DOHH2 (cell line): Measurements from ENCODE around the gene SIDT2.

Experiments
- H3F3A ChIP-seq: fragments of 200-600 bp; sonication (generic), shearing (Covaris generic); 2 replicates; pipeline ENCODE4 v1.6.0; 2016; ENCODE audit warnings: antibody characterized with exemption, mild to moderate bottlenecking; ENCODE audit not compliant: control insufficient read depth, insufficient read depth
- H3K27ac ChIP-seq: fragments of 200-600 bp; sonication (generic); 2 replicates; pipeline ENCODE4 v1.5.1; 2014; ENCODE audit warnings: low read depth, mild to moderate bottlenecking, low read length, moderate library complexity
- H3K27me3 ChIP-seq: fragments of 200-600 bp; sonication (generic); 2 replicates; pipeline ENCODE4 v1.6.1; 2014; ENCODE audit warnings: mild to moderate bottlenecking, low read length, mixed read lengths; ENCODE audit not compliant: control insufficient read depth
- H3K36me3 ChIP-seq: fragments of 200-600 bp; sonication (generic); 2 replicates; pipeline ENCODE4 v1.6.1; 2014; ENCODE audit warnings: mild to moderate bottlenecking, low read length, moderate library complexity, mixed read lengths; ENCODE audit not compliant: control insufficient read depth
- H3K4me1 ChIP-seq: fragments of 200-600 bp; sonication (generic); 2 replicates; pipeline ENCODE4 v1.6.1; 2014; ENCODE audit warnings: mild to moderate bottlenecking, low read length, mixed read lengths; ENCODE audit not compliant: control insufficient read depth
- H3K4me2 ChIP-seq: fragments of 200-600 bp; sonication (generic); 2 replicates; pipeline ENCODE4 v1.6.0; 2014; ENCODE audit warnings: mild to moderate bottlenecking, low read length, moderate library complexity
- H3K4me3 ChIP-seq: fragments of 200-600 bp; sonication (generic); 2 replicates; pipeline ENCODE4 v1.5.1; 2014; ENCODE audit warnings: mild to moderate bottlenecking, low read length, mixed read lengths
- H3K79me2 ChIP-seq: fragments of 200-600 bp; sonication (generic); 2 replicates; pipeline ENCODE4 v1.6.1; 2014; ENCODE audit warnings: mild to moderate bottlenecking, low read length, mixed read lengths; ENCODE audit not compliant: control insufficient read depth
- H3K9me2 ChIP-seq: fragments of 200-600 bp; sonication (generic); replicated peaks from 2 replicates; pipeline ENCODE4 v1.6.1; 2014; ENCODE audit warnings: mild to moderate bottlenecking, low read length, mixed read lengths; ENCODE audit not compliant: control insufficient read depth
- H3K9me3 ChIP-seq: fragments of 200-600 bp; sonication (generic); 2 replicates; pipeline ENCODE4 v1.6.1; 2014; ENCODE audit warnings: antibody characterized with exemption, low read length, mixed read lengths; ENCODE audit not compliant: control insufficient read depth, insufficient read depth
- H4K20me1 ChIP-seq: fragments of 200-600 bp; sonication (generic); 2 replicates; pipeline ENCODE4 v1.6.0; 2014; ENCODE audit warnings: low read depth, mild to moderate bottlenecking, antibody characterized with exemption, low read length, moderate library complexity; ENCODE audit not compliant: control insufficient read depth, insufficient read depth
- EZH2phosphoT487 ChIP-seq: fragments of 200-600 bp; sonication (generic); IDR thresholded peaks from 2 replicates; pipeline ENCODE4 v1.6.1; 2017; ENCODE audit warnings: borderline replicate concordance, mild to moderate bottlenecking, antibody characterized with exemption, low read length, moderate library complexity, mixed read lengths
- TF ChIP-seq, protein P1 (sequence below): fragments of 200-600 bp; sonication (generic); IDR thresholded peaks from one replicate; pipeline ENCODE4 v1.5.1; 2014; ENCODE audit warnings: antibody characterized with exemption, mild to moderate bottlenecking, low read depth, low read length; ENCODE audit not compliant: poor library complexity, severe bottlenecking

SIDT2 gene

DNA sequence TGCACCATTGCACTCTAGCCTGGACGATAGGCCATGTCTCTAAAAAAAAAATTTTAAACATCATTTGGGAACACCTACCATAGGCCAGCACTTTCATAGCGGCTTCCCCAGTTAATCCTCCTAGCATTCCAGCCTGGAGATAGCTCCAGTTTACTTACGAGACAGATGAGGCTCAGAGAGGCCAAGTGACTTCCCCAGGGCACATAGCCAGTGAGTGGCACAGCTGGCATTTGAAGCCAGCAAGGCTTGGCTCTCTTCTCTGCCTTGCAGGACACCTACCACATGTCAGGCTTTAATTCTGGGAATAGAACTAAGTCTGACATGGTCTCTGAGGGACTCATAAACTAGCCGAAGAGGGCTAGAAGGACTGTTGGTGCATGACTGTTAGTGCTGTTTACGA, 15.7 kb downstream of the SIDT2 start:
- TF ChIP-seq EZH2phosphoT487: no peak
- TF ChIP-seq, protein P1, sequence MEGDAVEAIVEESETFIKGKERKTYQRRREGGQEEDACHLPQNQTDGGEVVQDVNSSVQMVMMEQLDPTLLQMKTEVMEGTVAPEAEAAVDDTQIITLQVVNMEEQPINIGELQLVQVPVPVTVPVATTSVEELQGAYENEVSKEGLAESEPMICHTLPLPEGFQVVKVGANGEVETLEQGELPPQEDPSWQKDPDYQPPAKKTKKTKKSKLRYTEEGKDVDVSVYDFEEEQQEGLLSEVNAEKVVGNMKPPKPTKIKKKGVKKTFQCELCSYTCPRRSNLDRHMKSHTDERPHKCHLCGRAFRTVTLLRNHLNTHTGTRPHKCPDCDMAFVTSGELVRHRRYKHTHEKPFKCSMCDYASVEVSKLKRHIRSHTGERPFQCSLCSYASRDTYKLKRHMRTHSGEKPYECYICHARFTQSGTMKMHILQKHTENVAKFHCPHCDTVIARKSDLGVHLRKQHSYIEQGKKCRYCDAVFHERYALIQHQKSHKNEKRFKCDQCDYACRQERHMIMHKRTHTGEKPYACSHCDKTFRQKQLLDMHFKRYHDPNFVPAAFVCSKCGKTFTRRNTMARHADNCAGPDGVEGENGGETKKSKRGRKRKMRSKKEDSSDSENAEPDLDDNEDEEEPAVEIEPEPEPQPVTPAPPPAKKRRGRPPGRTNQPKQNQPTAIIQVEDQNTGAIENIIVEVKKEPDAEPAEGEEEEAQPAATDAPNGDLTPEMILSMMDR: no peak
- H4K20me1 ChIP-seq: no peaks in the 10 kb centered on the region
- no peaks in the 10 kb centered on the region for H3F3A ChIP-seq
- H3K4me1 ChIP-seq: peaks cover 11% of the 10 kb centered on the region
- H3K27ac ChIP-seq: no peak overlapping the region
- no peaks in the 10 kb centered on the region for H3K27me3 ChIP-seq
- no peaks in the 10 kb centered on the region for H3K9me3 ChIP-seq
- no peaks in the 10 kb centered on the region for H3K9me2 ChIP-seq
- H3K4me2 ChIP-seq: no peak overlapping the region
- no peaks in the 10 kb centered on the region for H3K79me2 ChIP-seq
- peaks cover under 1% of the 10 kb centered on the region for H3K36me3 ChIP-seq
- no peak overlapping the region for H3K4me3 ChIP-seq

- no peaks in the 10 kb centered on the region for H3K27me3 ChIP-seq
- H3K9me2 ChIP-seq: no peaks in the 10 kb centered on the region
- H3K27ac ChIP-seq: no peak overlapping the region
- no peak for TF ChIP-seq EZH2phosphoT487
- TF ChIP-seq, protein P1: no peak
- no peaks in the 10 kb centered on the region for H4K20me1 ChIP-seq
- H3K79me2 ChIP-seq: no peaks in the 10 kb centered on the region
- peaks cover 1% of the 10 kb centered on the region for H3K4me1 ChIP-seq
- no peaks in the 10 kb centered on the region for H3K36me3 ChIP-seq
- no peak overlapping the region for H3K4me2 ChIP-seq
- H3F3A ChIP-seq: no peaks in the 10 kb centered on the region
- no peaks in the 10 kb centered on the region for H3K9me3 ChIP-seq
- H3K4me3 ChIP-seq: no peak overlapping the region
Measured at GRCh38 chr11:117195258-117195657, 16.7 kb downstream of the SIDT2 start.

- TF ChIP-seq, protein P1: no peak
- TF ChIP-seq EZH2phosphoT487: no peak
- Histone ChIP-seq H3K4me2 (no peak overlapping the region), H4K20me1 (no peaks in the 10 kb centered on the region)
Measured at GRCh38 chr11:117195761-117196160, 17.2 kb downstream of the SIDT2 start.

GRCh38 chr11:117197006-117197405, 18.5 kb downstream of the SIDT2 start:
- H3K4me3 ChIP-seq: no peak overlapping the region
- H3K27me3 ChIP-seq: no peaks in the 10 kb centered on the region
- H3K79me2 ChIP-seq: no peaks in the 10 kb centered on the region
- no peaks in the 10 kb centered on the region for H3K36me3 ChIP-seq
- H4K20me1 ChIP-seq: no peaks in the 10 kb centered on the region
- no peaks in the 10 kb centered on the region for H3K9me2 ChIP-seq
- no peak overlapping the region for H3K4me2 ChIP-seq
- no peaks in the 10 kb centered on the region for H3F3A ChIP-seq
- no peaks in the 10 kb centered on the region for H3K9me3 ChIP-seq
- H3K4me1 ChIP-seq: no peaks in the 10 kb centered on the region
- TF ChIP-seq EZH2phosphoT487: no peak
- TF ChIP-seq, protein P1: no peak
- H3K27ac ChIP-seq: no peak overlapping the region

More at GRCh38 chr11:117195761-117196160, 17.2 kb downstream of the SIDT2 start:
- H3K79me2 ChIP-seq: no peaks in the 10 kb centered on the region
- H3K36me3 ChIP-seq: no peaks in the 10 kb centered on the region
- no peaks in the 10 kb centered on the region for H3K9me2 ChIP-seq
- H3K27ac ChIP-seq: no peak overlapping the region
- H3K4me1 ChIP-seq: no peaks in the 10 kb centered on the region
- H3F3A ChIP-seq: no peaks in the 10 kb centered on the region
- H3K27me3 ChIP-seq: no peaks in the 10 kb centered on the region
- no peaks in the 10 kb centered on the region for H3K9me3 ChIP-seq
- no peak overlapping the region for H3K4me3 ChIP-seq
